Fibroblast of lung (primary cell): ENCODE data around the gene TBX10. TPM values are rescaled to one million over a fixed set of nuclear protein-coding genes. Genes with fewer than 3 reads are reported as not detected.
"Not testable (repeated sequence)": the region's sequence is repeated elsewhere in the genome, so short reads cannot be mapped to it uniquely, and the experiment has no call there.

Source experiments
- DNase-seq, 2 donors: peaks; one replicate each; pipeline versions ENCODE4 v3.0.0 to v3.0.0-alpha.2; 2010; ENCODE audit warnings: low read depth in 2 of 2
- H2AFZ ChIP-seq: 2 replicates; pipeline ENCODE4 v1.5.1; 2012; ENCODE audit warnings: low read length, control low read depth, inconsistent platforms
- H3K27ac ChIP-seq: 2 replicates; pipeline ENCODE4 v1.5.1; 2011; ENCODE audit warnings: low read length, control low read depth; ENCODE audit not compliant: insufficient read depth
- H3K27me3 ChIP-seq: 2 replicates; pipeline ENCODE4 v1.5.1; 2011; ENCODE audit warnings: mild to moderate bottlenecking, low read length; ENCODE audit not compliant: control insufficient read depth, insufficient read depth
- H3K36me3 ChIP-seq: 2 replicates; pipeline ENCODE4 v1.5.1; 2011; ENCODE audit warnings: low read length; ENCODE audit not compliant: control insufficient read depth, insufficient read depth
- H3K4me1 ChIP-seq: 2 replicates; pipeline ENCODE4 v1.5.1; 2011; ENCODE audit warnings: low read length; ENCODE audit not compliant: control insufficient read depth, insufficient read depth; ENCODE audit errors: extremely low read depth
- H3K4me2 ChIP-seq: 2 replicates; pipeline ENCODE4 v1.5.1; 2011; ENCODE audit warnings: low read length, control low read depth; ENCODE audit not compliant: insufficient read depth; ENCODE audit errors: extremely low read depth
- H3K4me3 ChIP-seq, 4 experiments: fragments of 200-600 bp in 1 of 4; sonication (generic) in 1 of 4; replicated peaks in 1 of 4; 2 replicates each; pipeline ENCODE4 v1.5.1; 2011 to 2016; ENCODE audit warnings: low read length in 4 of 4, low read depth in 3 of 4, mild to moderate bottlenecking in 3 of 4, control low read depth in 2 of 4, inconsistent platforms in 1 of 4, mixed read lengths in 1 of 4; ENCODE audit not compliant: insufficient read depth in 1 of 4; ENCODE audit errors: control extremely low read depth in 1 of 4
- H3K79me2 ChIP-seq: 2 replicates; pipeline ENCODE4 v1.5.1; 2012; ENCODE audit warnings: mild to moderate bottlenecking, low read length, inconsistent platforms; ENCODE audit not compliant: control insufficient read depth, insufficient read depth
- H3K9ac ChIP-seq: 2 replicates; pipeline ENCODE4 v1.5.1; 2011; ENCODE audit warnings: mild to moderate bottlenecking, low read length, control low read depth; ENCODE audit not compliant: insufficient read depth
- H3K9me3 ChIP-seq: 2 replicates; pipeline ENCODE4 v1.5.1; 2012; ENCODE audit warnings: low read depth, low read length; ENCODE audit not compliant: control insufficient read depth, insufficient read depth
- H4K20me1 ChIP-seq: 2 replicates; pipeline ENCODE4 v1.5.1; 2011; ENCODE audit warnings: low read length; ENCODE audit not compliant: control insufficient read depth, insufficient read depth; ENCODE audit errors: extremely low read depth
- CTCF ChIP-seq, 2 donors: IDR thresholded peaks in 1 of 2; conservative IDR thresholded peaks in 1 of 2; 1 replicate in 1 of 2; 2 replicates in 1 of 2; pipeline ENCODE4 v1.5.1; 2011 to 2012; ENCODE audit warnings: low read length in 2 of 2, control low read depth in 1 of 2, inconsistent platforms in 1 of 2, low read depth in 1 of 2, mild to moderate bottlenecking in 1 of 2
- EZH2 ChIP-seq: IDR thresholded peaks from 2 replicates; pipeline ENCODE4 v1.5.1; 2012; ENCODE audit warnings: low read length, control low read depth, mild to moderate bottlenecking; ENCODE audit errors: missing control alignments
- polyA plus RNA-seq, 2 donors: library from polyadenylated mRNA; depleted of rRNA in 1 of 2; stranded (reverse) in 1 of 2; unstranded in 1 of 2; fragments of >200 nt; gene quantifications; 2 replicates each; pipeline ENCODE4 v1.2.1, GENCODE V29; 2011 to 2012; ENCODE audit warnings: missing spikeins in 1 of 2
- total RNA-seq: library from RNA; depleted of rRNA; stranded (reverse); fragments of >200 nt; gene quantifications from 2 replicates; pipeline ENCODE4 v1.2.1, GENCODE V29; 2014

The TBX10 gene
- total and polyA plus RNA-seq, 2 donors (not counting 1 experiment from before 2014, with no cell fraction given) = not detected

- not testable (repeated sequence) for H3K9ac ChIP-seq, DNase-seq, H3K4me3 ChIP-seq, H3K27ac ChIP-seq, H3K36me3 ChIP-seq, H4K20me1 ChIP-seq, H2AFZ ChIP-seq, H3K79me2 ChIP-seq, H3K4me1 ChIP-seq, H3K4me2 ChIP-seq, H3K27me3 ChIP-seq, H3K9me3 ChIP-seq
These were observed 42.8 kb upstream of the TBX10 start for GRCh38 chr11:67682126-67683034.

GRCh38 chr11:67680696-67681470 lies 41.3 kb upstream of the TBX10 start:
- H3K27me3 ChIP-seq = no peaks in the 10 kb centered on the region
- H3K36me3 ChIP-seq = no peaks in the 10 kb centered on the region
- H3K4me3 ChIP-seq = no peak overlapping the region
- no peaks in the 10 kb centered on the region for H3K9me3 ChIP-seq
- no peak for DNase-seq
- H3K9ac ChIP-seq = no peak overlapping the region
- H4K20me1 ChIP-seq = no peaks in the 10 kb centered on the region
- H3K4me2 ChIP-seq = no peak overlapping the region
- H3K79me2 ChIP-seq = no peaks in the 10 kb centered on the region
- H2AFZ ChIP-seq = no peak overlapping the region
- TF ChIP-seq EZH2 (no peak), CTCF (conservative IDR thresholded peaks at IDR 0.05 in 1 of 2, IDR thresholded peaks at IDR 0.05 in 1 of 2; ENCODE audit: low read depth in 1 of 2, low read length in 2 of 2) (no peak)
- H3K27ac ChIP-seq = no peak overlapping the region
- H3K4me1 ChIP-seq = no peaks in the 10 kb centered on the region

GRCh38 chr11:67675058-67675747 lies 35.6 kb upstream of the TBX10 start:
- Histone ChIP-seq H3K4me1 (no peaks in the 10 kb centered on the region), H3K9ac (no peak overlapping the region), H3K4me3 (no peak overlapping the region), H3K9me3 (no peaks in the 10 kb centered on the region), H2AFZ (no peak overlapping the region), H3K27me3 (no peaks in the 10 kb centered on the region), H4K20me1 (no peaks in the 10 kb centered on the region), H3K4me2 (no peak overlapping the region), H3K27ac (no peak overlapping the region), H3K79me2 (no peaks in the 10 kb centered on the region), H3K36me3 (no peaks in the 10 kb centered on the region)
- DNase-seq = no peak
- TF ChIP-seq CTCF (conservative IDR thresholded peaks at IDR 0.05 in 1 of 2, IDR thresholded peaks at IDR 0.05 in 1 of 2; ENCODE audit: low read depth in 1 of 2, low read length in 2 of 2) = no peak
- TF ChIP-seq EZH2 = no peak
